SH-SY5Y (cell line): ENCODE measurements around the gene ESPL1.

Source experiments
- GATA2 ChIP-seq: IDR thresholded peaks from 2 replicates; pipeline ENCODE4 v1.6.1; 2011; ENCODE audit warnings: mild to moderate bottlenecking, low read depth, low read length
- GATA3 ChIP-seq: IDR thresholded peaks from 2 replicates; pipeline ENCODE4 v1.6.1; 2011; ENCODE audit warnings: low read depth, mild to moderate bottlenecking, low read length, moderate library complexity

DNA sequence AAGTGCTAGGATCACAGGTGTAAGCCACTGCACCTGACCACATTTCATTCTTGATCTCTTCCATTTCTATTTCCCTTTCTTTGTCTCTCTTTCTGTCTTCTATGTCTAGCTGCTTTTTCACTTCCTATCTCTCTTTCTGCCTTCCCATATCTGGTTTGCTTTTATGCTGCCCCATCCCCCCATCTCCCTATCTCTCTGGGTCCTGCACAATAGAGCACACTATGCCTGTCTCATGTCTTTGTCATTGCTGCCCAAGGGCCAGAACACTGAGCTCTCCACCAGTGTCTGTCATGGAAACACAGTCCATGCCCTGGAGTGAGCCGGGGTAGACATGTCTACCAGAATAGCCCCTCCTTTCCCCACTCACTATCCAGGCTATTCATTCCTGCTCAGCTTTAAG, 23.8 kb upstream of the ESPL1 start:
- TF ChIP-seq GATA2 (no peak), GATA3 (no peak)
